Fibroblast of gingiva (primary cell): ENCODE results near the gene PCSK4.

Experiments used
- DNase-seq: peaks from one replicate; pipeline ENCODE4 v3.0.0-alpha.2; 2011; ENCODE audit warnings: low read depth

Gene PCSK4

DNA sequence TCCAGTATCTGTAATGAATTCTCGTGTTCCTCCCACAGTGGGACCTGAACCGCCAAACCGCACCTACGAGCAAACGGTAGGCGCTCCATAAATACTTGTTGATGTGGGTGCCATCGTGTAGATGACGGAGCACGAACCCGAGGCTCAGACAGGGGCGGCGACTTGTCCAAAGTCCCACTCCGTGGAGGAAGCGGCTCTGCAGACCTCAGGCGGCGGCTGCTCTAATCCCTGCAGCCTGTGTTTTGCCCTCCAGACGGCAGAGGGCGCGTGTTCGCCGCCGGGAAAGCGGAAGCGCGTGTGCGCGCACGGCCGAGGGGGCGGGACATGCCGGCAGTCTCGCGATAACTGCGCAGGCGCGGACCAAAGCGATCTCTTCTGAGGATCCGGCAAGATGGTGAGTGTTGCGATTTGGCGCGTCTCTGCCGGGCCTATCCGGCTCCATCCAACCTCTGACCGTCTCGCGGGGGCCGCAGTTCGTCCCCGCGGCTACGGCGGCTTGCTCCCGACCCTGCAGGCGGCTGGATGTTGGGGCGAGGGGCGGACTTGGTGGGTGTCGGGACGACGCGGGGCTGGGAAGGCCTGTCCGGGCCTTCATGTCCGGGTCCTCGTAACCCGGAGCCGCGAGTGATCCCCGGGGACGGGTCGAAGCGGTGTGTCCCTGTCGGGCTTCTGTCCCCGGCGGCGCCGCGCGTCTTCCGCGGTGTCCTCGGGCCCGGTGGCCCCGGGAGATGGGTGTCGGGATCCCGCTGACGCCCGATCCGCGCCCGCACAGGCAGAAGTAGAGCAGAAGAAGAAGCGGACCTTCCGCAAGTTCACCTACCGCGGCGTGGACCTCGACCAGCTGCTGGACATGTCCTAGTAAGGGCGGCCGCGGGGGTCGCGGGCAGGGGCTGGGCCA, 51.9 kb downstream of the PCSK4 start, which contains the start of gene RPS15:
RPS15 (plus strand) TSS at position 362 of the 898 bp plus-strand sequence; CDS start at position 392, 30 bp downstream.
- DNase-seq, result peak; percentile 95

DNA sequence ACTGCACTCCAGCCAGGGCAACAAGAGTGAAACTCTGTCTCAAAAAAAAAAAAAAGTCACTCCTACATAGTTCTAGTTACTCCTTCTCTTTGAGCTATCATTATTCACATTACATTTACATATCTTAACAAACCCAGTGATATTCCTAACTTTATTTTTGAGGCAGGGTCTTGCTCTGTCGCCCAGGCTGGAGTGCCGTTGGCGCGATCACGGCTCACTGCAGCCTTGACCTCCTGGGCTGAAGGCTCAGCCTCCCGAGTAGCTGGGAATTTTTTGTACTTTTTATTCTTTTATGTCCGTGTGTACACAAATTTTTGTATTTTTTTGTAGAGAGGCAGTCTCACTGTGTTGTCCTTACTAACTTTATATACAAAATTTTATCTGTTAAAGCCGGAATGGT, 52.5 kb downstream of the PCSK4 start:
- no peak for DNase-seq

DNA sequence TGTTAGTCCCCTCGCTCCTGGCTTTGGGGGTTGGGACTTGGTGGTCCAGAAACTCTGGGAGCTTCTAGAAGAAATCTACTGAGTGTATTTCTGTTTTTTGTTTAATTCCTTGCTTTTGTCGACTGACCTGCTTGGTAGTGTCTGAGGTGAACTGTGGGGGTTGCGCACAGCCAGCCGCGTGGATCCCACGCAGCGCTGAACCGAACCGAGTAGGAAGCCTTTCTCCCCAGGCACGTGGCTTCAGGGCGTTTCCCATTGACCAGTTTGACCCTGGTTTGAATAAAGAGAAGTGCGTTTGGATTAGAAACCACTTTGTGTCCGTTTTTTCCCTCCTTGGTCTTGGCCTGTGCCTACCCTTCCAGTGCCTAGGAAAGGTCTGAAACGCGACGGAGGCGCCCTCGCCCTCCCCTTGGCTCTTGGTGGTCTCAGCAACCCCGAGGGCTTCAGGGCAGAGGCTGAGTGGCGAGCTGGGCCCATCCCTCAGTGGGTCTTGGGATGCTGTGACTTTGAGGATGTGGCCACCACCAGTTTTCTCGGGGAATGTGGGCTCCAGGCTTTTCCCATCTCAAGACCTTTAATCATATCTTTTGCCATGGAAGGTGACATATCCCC, 54.7 kb downstream of the PCSK4 start:
- DNase-seq, result no peak

- no peak for DNase-seq
These were observed 55.5 kb downstream of the PCSK4 start for GRCh38 chr19:1434577-1435060.

GRCh38 chr19:1434040-1434366, 56.1 kb downstream of the PCSK4 start:
- DNase-seq, result no peak

DNA sequence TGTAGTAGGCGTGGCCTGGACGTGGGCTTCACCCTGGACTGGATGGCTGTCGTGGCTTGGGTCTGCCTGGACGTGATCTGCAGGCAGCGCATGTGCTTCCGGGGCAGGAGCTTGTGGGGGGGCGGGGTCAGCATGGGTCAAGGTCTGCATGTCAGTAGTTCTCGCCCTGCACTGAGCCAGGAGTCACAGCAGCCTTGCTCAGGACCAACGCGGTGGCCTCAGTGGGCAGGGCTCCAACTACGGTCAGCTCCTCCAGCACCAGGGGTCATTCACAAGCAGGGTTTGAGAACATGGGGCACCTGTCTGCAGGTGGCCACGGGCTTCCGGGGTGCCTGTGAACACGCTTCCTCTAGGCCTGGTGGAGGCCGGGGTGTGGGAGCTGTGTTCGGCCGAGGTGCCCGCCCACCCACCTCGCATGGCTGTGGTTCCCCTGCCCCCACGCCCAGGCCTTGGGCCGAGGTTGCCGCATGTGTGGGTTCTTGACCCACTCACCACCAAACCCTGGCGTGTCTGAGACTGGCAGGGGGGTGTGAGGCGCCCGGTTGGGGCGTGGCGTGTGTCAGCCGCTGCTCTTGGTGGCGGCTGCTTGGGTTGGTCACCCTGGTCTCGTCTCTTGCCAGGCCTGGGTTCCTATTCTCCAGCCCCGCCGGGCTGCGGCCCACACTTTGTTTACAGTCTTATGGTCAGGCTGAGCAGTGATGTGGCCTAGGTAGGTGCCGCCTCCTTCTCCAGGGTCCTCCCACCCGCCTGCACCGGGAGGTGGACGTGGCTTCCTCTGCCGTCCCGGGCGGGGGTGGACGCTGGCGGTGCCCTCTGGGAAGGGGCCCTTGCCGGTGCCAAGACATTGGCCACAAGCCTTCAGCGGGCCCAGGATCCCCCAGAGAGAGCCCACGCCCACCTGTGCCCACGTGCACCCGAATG, 56.8 kb downstream of the PCSK4 start:
- no peak for DNase-seq

GRCh38 chr19:1432507-1432887, 57.7 kb downstream of the PCSK4 start:
- DNase-seq, result no peak

DNA sequence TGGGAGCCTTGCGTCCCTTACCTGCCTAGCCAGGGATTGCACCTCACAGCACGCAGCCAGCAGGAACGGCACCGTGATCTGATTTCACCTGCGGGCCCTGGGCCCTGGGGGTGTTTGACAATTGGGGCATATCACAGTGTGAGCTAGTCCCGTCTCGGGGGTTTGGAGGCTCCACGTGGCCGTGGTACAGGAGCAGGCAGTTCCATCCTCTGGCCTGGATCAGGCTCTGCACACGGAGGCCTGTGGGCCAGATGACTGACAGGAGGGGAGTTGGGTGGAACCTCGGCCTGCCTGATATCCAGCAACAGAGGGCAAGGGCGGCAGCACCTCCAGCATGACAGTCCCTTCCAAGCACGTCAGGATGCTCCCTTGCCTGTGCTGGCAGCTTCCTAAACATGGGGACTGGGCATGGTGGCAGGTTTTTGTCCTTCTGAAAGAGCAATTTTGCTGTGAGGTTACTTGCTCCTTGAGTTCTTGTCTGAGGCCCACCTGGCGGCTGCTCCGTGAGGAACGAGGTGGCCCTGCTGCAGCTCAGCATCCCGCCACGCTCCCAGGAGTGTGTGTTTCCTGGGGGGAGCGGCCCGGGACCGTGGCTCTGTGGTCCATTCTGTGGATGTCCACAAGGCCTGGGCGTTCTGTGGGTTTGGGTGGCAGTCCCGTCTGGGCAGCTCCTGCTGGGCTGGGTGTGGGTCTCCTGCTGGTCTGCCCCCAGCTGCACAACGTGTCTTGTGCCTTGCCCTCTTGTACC, 58.2 kb downstream of the PCSK4 start:
- DNase-seq, result no peak
